Bladder microvascular endothelial cell (primary cell): ENCODE measurements around the gene INHA. TPM values are rescaled to one million over a fixed set of nuclear protein-coding genes. Genes with fewer than 3 reads are reported as not detected.

Source experiments
- total RNA-seq: library from RNA; depleted of rRNA; stranded (reverse); fragments of >200 nt; gene quantifications from 2 replicates; pipeline ENCODE4 v1.2.3, GENCODE V29; 2014

Gene INHA
- not detected in 2 replicates for total RNA-seq

GRCh38 chr2:219572237-219573001 is at the start of gene INHA:
INHA (plus strand) TSS chr2:219572310; CDS start chr2:219572375, 65 bp downstream.

GRCh38 chr2:219543596-219544358 is 28.3 kb upstream of the INHA start, which contains the start of the genes CHPF and TMEM198:
CHPF (minus strand) TSS chr2:219543809; CDS start chr2:219543538, 271 bp downstream.
TMEM198 (plus strand) TSS chr2:219544028; CDS start chr2:219544728, 700 bp downstream.

GRCh38 chr2:219571311-219572236 is 536 bp upstream of the INHA start, which contains the start of gene OBSL1:
OBSL1 (minus strand) TSS chr2:219571539; CDS start chr2:219571232, 307 bp downstream.

GRCh38 chr2:219597552-219598307 is 25.6 kb downstream of the INHA start, which contains the start of gene STK11IP:
STK11IP (plus strand) TSS chr2:219597857; CDS start chr2:219598120, 263 bp downstream.

Other genes with a start within 250 kb of the INHA start
- gene RESP18, start 239.6 kb upstream of the INHA start, total RNA-seq: not detected in 2 replicates
- 40.3 and 51.7 TPM in 2 replicates for gene DNPEP, start 184.4 kb upstream of the INHA start, total RNA-seq
- gene DES, start 153.9 kb upstream of the INHA start, total RNA-seq: not detected in 2 replicates
- 0.44 and 0.65 TPM in 2 replicates for gene SPEG, start 137.5 kb upstream of the INHA start, total RNA-seq
- 27.0 and 28.9 TPM in 2 replicates for gene GMPPA, start 73.4 kb upstream of the INHA start, total RNA-seq
- not detected in 2 replicates for gene ASIC4, start 57.8 kb upstream of the INHA start, total RNA-seq
- 1.3 and 2.9 TPM in 2 replicates for gene CHPF, start 28.5 kb upstream of the INHA start, total RNA-seq
- not detected in 2 replicates for gene TMEM198, start 28.3 kb upstream of the INHA start, total RNA-seq
- 13.9 and 33.5 TPM in 2 replicates for gene OBSL1, start 771 bp upstream of the INHA start, total RNA-seq
- 7.8 and 10.7 TPM in 2 replicates for gene STK11IP, start 25.5 kb downstream of the INHA start, total RNA-seq
- under 0.01 and 0.25 TPM in 2 replicates for gene SLC4A3, start 55.3 kb downstream of the INHA start, total RNA-seq